ENCODE results near the gene SVEP1.
A peak's percentile ranks its signal among the peaks of the same experiment; 100 is the strongest.
"Not testable (repeated sequence)": the region's sequence is repeated elsewhere in the genome, so short reads cannot be mapped to it uniquely, and the experiment has no call there.

SVEP1 gene

DNA sequence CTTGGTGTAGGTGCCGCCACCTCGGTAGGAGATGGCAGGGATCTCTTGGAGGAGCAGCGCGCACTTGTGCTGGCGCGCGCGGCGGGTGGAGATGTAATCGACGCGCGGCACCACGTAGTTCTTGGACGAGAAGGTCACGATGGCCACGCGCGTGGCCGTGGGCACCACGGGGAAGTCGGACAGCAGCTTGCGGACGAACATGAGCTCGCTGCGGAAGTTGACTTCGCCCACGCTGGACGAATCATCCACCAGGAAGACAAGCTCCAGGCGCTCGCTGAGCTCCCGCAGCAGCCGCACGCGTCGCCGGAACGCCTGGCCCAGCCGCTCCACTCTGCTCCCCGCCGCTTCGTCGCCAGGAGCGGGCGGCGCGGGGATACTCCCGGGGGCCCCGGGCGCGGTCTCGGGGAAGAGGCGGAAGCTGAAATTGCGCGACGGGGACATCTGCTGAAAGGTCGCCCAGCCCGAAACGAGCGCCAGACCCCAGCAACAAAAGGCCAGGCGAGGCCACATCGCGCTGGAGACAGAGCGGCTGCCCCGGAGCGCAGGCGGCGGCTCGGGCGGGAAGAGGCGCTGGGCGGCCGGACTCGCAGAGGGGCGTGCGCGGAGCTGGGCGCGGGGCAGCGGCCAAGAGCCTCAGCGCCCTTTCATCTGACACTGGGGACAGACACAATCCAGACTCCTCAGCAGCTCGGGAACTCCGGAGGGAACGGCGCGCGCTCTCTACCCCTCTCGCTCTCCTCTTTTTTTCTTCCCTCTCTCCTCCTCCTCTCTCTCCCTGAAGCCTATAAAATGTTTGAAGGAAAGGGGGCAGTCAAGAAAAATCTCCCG, at the start of gene SVEP1:
Gene SVEP1 (minus strand): TSS at position 708 of the 828 bp plus-strand sequence. CDS start 198 bp downstream, at position 510.
- peak; percentile 82 to 86 for DNase-seq

DNA sequence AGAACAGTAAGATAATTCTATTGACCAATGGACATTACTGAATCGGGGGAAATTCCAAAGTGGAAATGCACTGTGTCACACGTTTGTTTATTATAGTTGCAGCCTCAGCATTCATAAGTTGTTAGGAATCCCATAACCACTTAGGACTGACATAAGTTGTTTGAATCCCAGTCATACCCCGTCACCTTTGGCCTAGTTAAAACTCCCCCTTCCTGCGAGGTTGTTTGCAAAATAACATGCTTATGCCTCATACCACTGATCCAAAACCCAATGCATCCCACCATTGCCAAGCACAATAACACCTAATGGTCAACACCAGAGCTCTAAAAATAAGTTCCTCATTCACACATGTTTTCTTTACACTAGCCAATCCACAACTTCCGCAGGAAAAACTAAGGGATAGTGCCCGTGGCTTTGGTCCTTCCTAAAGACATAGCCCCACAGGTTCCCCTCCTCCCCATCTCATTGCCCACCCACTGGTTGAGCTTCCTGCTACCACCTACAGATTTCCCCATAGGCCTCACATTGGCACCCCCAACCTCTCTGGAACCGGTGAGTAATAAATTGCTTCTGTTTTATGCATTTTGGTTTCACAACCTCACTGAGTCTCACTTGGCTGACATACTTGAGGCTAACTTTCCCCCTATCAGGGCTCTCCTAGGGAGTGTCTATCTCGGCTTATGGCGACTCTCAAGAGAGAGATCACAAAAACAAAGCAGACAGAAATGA, 46.7 kb upstream of the SVEP1 start:
- DNase-seq: peak; percentile 34 to 40

DNA sequence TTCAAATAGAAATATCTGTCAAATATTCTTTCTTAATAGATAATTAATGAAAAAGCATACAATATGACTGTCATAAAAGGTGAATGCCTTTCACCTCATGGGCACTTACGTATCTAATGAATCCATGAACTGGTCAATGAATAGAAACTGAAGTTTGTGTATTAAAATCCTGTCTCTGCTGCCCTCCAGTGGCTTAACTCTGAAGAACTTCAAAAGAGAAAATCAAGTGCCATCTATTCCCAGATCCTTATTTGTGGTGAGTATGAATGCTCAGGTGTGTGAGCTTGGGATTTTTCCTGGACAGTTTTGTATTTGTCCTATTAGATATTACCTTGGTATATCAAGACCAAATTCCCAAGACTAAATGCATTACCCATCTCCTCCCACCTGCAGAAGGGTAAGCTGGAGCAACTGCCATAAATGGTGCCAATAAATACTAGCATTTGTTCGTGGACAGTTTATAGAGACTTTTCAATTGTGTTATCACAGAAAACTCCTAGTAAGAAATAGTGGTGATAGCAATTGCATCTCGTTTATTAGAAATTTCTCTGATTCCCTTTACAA, 44.0 kb upstream of the SVEP1 start:
- peak; percentile 40 to 90 for DNase-seq

DNA sequence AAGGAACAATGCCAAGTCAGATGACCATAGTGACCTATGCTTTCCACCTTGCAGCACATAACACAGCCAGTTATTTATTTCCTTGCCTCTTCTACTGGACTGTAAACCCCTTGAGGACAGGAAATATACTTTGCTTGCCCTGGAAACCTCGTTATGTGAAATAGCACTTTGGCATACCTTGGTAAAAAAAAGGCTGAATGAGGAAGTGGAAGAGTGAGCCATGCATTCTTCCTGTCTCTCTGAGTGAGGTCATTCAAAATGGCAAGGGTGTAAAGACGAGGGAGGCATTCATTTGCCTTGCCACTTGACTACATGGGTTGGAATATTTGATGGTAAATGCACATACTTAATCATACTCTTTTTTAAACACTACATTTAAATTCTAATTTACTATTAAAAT, 42.8 kb upstream of the SVEP1 start:
- peak in 1 of 2 donors; percentile 12 for DNase-seq

DNA sequence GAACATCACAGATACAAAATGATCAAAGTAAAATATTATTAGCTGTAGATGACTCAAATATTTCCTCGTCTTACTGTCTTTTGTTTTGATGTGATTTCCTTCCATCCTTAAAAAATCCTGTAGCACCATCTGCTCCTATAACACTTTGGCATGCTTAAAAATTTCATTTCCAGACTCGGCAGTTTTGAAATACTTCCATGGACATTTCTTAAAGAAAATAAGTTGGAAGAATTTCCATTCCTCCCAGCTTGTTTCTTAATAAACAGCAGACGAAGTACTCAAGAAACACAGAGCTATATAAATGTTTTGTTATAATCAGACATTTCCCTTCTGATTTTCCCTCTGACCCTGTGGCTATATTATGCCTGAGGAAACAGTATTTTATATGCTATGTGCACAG, 41.2 kb upstream of the SVEP1 start:
- no peak for DNase-seq

DNA sequence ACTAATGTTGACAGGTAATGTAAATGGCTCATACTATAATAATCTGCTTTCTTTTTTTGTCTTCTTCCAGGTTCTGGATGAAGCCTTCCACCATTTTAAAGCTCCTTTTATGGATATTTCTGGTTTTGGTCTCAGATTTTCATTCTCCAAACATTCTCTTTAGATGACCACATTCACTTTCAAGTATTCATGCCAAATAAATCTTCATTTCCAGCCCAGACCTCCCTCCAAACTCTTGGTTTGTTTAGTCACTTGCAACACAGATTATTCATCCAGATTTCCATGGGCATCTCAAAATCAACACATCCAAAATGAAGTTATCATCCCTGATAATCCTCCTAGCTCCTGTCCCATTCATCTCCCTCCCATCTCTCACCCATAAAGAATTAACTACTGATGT, 40.3 kb upstream of the SVEP1 start:
- no peak for DNase-seq

DNA sequence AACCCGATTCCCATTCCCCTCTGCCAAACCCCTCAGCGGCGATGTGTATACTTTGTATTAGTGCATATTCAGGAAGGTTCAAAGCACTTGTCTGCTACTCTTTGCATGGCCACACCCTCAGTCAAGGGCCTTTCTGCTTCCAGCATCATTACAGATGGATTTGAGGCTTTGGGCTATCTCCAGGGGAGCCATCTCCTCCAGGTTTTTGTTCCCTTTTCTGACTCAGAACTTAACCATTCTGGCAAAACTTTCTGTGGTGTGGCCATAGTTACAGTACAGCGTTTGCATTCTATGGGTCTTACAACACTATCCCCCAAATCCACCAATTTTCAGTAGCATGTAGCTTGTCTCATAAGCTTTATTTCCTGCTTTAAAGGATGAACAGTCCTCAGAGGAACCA, 36.0 kb upstream of the SVEP1 start:
- no peak for DNase-seq

DNA sequence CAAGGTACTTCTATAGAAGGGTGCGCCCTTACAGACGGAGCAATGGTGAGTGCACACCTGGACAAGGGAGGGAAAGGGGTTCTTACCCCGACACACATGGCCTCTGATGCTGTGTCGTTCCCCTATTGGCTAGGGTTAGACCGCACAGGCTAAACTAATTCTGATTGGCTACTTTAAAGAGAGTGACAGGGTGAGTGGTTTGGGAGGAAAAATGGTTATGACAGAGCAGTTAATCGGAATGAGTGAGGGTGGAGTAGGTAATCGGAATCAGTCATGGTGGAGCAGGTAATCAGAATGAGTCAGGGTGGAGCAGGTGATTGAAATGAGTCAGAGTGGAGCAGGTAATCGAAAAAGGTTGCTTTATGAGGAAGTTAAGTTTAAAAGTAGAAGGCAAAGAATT, 35.0 kb upstream of the SVEP1 start:
- not testable (repeated sequence) for DNase-seq

DNA sequence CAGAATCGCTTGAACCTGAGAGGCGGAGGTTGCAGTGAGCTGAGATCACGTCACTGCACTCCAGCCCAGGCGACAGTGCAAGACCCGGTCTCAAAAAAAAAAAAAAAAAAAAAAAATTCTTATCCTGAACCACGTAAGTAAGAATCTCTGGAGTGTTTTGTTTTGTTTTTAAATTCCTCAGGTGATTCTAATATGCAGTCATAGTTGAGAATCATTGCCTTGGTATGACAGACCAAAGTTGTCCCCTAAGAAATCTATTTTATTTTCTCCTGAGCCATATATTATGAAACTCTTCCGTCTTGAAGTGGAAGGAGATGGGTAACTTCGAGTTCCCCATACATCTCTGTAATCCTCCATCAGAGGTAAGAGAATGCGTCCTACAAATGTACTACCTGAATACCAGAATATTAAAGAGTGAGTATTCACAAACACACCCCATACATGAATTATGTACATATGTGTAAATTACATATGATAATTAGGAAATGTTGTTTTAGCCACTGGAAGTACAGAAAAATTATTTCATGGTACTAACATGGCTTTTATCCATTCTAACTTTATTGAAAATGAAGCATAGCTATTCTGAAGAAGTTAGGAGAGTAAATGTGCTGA, 26.7 kb upstream of the SVEP1 start:
- no peak for DNase-seq

DNA sequence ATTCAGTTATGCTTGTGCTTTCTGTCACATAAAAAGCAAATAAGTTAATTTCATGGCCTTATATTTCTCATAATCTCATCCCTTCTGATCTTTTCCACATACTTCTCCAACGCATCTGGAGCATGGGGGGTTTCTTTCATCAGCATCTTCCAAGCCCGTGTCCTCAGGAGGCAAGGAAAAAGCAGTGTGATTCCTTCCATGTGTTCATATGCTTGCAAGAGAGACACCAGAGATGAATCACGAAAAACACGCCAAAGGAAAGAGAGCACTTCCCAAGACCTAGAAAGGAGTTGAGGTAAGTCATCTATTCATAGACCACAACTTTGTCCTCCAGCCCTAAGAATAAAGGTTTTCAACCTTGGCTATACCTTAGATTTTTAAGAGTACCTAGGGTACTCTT, 26.0 kb upstream of the SVEP1 start:
- no peak for DNase-seq

DNA sequence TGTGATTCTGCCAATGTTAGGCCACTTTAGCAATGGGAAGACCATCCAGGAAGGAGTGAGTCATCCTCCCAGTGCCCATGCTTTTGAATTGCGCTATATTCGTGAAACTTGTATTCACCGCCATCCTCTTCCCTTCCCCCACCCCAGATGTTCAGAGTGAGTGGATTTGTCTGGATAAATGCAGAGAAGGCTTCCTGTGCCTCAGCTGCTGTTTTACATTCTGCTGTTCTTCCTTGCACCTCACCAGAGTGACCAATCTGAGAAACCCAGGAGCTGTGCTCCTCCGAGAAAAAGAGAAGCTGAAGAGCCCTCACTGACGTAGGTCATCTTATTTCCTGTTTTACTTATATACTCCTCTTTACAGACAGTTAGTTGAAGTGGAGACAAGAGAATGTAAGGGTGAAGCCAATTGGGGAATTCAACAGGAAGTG, 24.6 kb upstream of the SVEP1 start:
- DNase-seq: peak; percentile 78 to 79

DNA sequence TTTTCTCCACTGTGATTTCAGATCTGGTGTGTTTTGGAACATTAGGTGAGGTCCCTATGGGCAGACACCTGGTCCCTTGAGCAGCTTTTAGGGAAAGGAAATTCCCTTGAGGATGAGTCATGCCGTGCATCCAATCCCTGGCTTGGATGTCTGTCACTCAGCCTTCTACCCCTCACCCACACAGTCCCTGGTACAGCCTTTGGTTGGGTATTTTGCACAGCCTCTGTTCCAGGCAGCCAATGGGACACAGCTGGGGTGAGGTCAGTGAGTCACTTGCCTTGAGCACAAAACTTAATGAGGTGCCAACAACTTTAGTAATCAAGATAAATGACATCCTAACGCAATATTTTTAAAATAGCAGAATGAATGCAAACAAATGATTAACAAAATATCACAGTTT, 22.7 kb upstream of the SVEP1 start:
- DNase-seq: no peak

DNA sequence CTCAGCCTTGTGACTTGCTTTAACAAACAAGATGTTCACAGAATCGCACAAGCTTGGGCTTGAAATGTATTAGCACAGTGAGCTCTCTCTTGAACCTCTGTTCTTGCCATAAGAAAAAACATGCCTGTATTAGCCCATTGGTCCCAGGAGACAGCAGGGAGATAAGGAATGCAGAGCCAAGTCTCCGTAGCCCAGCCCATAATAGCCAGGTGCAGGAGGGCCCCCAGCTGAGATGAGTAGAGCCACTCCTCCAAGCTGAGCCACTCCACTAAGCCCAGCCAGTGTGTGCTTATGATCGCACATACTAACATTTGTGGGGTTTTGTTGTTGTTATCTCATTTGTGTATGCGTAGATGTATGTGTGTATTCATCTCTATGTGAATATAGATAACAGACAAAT, 21.6 kb upstream of the SVEP1 start:
- no peak for DNase-seq

DNA sequence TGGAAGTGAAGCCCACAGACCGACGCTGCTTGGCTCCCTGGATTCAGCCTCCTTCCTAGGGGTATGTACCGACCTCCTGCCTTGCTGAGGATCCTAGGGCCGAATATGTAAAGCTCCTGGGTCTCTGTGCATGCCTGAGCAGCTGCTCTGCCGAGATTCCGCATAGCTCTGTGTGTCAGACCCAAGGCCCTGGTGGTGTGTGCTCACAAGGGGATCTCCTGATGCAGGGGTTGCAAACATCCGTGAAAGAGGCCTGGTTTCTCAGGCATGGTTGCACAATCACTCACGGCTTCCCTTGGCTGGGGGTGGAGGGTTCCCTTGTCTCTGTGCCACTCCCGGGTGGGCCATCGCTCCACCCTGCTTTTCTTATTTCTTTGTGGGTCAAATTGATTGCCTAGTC, 19.9 kb upstream of the SVEP1 start:
- DNase-seq: peak; percentile 33 to 42

DNA sequence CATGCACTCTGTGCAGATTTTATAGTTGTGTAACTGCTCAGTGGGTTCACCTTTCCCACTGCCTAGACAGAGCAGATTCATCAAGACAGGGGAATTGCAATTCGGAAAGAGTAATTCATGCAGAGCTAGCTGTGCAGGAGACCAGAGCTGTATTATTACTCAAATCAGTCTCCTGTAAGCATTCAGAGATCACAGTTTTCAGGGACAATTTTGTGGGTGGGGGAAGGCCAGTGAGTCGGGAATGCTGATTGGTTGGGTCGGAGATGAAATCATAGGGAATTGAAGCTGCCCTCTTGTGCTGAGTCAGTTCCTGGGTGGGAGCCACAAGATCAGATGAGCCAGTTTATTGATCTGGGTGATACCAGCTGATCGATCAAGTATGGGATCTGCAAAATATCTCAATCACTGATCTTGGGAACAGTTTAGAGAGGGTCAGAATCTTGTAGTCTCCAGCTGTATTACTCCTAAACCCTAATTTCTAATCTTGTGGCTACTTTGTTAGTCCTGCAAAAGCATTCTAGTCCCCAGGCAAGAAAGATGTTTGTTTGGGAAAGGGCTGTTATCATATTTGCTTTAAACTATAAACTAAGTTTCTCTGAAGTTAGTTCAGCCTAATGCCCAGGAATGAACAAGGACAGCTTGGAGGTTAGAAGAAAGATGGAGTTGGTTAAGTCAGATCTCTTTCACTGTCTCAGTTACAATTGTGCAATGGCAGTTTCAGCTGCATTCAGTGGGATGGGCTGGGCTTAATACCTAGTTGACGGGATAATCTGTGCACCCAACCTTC, 12.7 kb upstream of the SVEP1 start:
- no peak for DNase-seq

DNA sequence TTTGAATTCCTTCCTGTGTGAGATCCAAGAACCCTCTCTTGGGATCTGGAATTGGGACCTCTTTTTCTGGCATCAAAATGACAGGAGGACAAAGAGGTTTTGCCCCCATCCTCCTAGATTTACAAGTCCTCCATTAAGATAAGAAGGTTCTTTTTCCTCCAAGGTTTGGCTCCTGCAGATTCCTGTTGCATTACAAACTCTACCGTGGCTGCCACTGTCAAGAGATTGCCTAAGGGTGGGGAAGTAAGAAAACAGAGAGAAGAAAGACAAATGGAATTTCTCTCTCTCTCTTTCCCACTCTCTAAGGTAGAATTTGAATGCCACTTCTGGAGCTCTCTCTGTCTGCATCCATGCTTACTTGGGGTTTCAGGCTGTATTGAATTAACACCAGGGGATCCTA, 12.0 kb upstream of the SVEP1 start:
- no peak for DNase-seq

DNA sequence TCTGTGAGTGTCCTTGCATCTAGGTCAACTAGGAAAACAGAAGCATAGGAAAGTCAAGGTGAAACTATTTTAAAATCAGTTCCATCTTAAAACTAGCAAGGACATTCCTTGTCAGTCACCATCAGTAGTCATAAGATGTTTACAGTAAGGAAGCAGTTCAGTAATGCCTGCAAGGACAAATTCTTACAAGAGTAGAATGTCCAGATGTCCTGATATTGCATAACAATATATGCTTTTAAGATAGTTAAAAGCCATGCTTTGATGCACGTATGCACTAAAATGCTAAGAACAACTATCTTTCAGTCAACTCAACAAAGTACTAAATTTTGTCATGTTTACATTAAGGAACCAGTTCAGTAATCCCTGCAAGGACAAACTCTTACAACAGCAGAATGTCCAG, 11.3 kb upstream of the SVEP1 start:
- DNase-seq: no peak

DNA sequence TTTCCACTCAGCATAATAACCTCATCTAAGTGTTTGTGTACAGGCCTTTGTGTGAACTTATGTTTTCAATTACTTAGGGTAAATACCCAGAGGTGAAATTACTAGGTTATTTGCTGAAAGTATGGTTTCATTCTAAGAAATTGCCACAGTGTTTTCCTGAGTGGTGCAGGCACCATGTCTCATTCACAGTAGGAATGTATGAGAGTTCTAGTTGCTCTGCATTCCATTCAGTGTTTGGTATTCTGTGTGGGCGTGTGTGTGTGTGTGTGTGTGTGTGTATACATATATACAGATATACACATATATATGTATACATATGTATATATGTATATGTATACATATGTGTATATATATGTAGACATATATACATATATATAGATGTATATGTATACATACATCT, 8.8 kb upstream of the SVEP1 start:
- no peak for DNase-seq

DNA sequence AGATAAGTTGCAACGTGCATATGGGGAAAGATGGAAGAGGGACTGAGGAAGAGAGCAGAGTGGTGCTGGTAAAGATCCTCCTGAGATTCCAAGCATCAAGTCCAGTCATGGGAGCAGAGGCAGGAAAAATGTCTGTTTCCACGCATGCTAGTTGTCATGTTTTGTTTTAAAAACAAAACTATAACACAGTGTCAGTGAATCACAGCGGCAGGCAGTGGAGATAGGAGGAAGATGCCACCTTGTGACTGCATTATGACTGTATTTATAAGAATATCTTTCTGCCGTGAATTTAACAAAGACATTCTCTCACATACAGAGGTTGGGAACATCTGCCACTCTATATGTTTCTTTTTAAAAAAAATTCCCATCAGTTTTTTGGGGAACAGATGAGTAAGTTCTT, 3.7 kb upstream of the SVEP1 start:
- no peak for DNase-seq

DNA sequence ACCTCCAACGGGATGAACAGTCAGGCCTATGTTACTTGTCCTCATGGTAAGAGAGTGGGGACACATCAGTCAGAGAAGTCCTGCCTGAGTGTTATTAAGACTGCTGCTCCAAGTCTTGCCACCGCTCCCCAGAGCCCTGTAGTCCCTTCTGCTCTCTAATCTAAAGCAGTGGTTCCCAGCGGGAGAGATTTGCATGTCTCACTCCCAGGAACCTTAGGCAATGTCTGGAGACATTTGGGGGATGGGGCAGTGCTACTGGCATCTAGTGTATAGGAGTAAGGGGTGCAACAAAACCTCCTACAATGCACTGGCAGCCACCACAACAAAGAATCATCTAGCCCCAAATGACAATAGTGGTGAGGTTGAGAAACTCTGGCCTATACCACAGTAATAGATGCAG, 2.6 kb upstream of the SVEP1 start:
- DNase-seq: no peak

DNA sequence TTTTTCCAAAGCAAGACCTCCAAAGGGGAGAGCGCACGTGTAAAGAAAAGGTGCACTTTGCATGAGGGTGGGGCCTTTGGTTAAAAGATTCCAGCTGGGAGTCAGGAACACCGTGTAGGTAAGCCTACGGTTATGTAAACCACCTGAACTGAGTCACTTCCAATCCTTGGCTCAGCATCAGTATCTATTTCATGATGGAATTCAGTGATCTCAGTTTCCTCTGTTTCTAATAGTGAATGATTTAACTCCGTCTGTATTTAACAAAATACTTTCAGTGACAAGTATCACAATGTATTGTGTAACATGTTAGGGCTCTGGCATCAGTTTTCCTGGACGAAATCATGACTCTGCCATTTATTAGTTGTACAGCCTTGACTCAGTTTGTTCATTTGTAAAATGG, 1.3 kb upstream of the SVEP1 start:
- no peak for DNase-seq

DNA sequence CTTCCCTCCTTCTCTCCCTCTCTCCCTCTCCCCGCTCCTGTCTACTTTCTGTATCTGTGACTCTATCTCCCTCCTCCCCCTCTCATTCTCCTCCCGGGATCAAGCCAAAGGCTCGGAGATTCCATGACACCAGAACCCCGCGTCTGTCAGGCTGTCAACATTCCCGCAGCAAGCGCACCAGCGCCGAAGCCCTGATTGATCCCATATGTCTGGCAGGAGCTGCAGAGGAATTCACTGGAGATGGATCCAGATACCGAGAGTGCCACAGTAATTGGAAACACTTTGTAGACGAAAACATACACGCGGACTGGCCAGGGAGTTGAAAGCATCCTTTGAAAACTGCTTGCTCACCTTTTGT, 300 bp upstream of the SVEP1 start:
- DNase-seq: no peak

DNA sequence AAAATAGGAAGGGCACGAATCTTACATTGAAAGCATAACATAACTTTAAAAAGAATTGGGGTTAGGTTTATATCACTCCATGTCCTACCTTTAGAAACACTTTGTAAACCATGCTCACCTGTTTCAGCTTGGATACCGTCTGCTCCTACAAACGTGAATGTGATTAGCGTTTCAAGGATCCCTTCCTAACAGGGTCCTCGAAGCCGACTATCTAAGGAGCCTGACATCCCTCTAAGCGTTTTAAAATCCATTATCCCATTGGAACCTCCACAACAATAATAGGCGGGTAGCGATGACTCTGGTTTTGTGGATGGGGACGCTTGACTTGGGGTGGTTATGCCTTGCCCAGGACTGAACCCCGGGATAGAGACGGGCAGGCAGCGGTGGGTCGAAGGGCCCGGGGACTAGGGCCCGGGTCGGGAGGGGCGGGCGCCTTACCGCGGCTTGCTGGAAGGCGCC, 937 bp downstream of the SVEP1 start:
- DNase-seq: no peak
